PC-3 (cell line): Measurements from ENCODE around the gene SP4.

Source experiments
- EZH2 ChIP-seq: fragments of 300-600 bp; sonication (generic); IDR thresholded peaks from one replicate; pipeline ENCODE4 v1.6.1; 2017; ENCODE audit warnings: antibody characterized with exemption, mild to moderate bottlenecking, low read length; ENCODE audit not compliant: unreplicated experiment
- TF ChIP-seq, protein P1 (sequence below): fragments of 300-600 bp; sonication (generic); conservative IDR thresholded peaks from 2 replicates; pipeline ENCODE4 v1.5.1; 2017; ENCODE audit warnings: antibody characterized with exemption, low read depth, mild to moderate bottlenecking, low read length

DNA sequence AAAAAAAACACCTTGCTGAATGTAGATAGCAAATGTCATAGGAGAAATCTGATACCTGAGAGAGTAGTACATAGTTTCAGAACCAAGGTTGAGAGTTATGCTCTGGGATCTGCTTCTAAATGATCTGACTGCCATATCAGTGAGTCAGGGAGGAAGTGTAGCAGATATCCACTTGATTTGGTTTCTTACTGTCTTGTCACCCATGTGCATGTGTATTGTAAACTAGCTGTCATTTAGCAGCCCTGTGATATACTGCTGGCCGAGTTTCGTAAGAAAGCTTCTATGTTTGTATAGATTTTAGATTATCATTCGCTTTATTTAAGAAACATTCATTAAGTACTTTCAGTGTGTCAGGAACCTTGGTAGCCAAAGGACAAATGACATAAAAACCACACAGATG lies 42.0 kb downstream of the SP4 start:
- TF ChIP-seq, protein P1, sequence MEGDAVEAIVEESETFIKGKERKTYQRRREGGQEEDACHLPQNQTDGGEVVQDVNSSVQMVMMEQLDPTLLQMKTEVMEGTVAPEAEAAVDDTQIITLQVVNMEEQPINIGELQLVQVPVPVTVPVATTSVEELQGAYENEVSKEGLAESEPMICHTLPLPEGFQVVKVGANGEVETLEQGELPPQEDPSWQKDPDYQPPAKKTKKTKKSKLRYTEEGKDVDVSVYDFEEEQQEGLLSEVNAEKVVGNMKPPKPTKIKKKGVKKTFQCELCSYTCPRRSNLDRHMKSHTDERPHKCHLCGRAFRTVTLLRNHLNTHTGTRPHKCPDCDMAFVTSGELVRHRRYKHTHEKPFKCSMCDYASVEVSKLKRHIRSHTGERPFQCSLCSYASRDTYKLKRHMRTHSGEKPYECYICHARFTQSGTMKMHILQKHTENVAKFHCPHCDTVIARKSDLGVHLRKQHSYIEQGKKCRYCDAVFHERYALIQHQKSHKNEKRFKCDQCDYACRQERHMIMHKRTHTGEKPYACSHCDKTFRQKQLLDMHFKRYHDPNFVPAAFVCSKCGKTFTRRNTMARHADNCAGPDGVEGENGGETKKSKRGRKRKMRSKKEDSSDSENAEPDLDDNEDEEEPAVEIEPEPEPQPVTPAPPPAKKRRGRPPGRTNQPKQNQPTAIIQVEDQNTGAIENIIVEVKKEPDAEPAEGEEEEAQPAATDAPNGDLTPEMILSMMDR = no peak
- no peak for TF ChIP-seq EZH2
